HG02623 (cell line): ENCODE results near the gene NF1.
A peak's percentile ranks its signal among the peaks of the same experiment; 100 is the strongest.
"Not testable (repeated sequence)": the region's sequence is repeated elsewhere in the genome, so short reads cannot be mapped to it uniquely, and the experiment has no call there.

Experiments
- ATAC-seq: cut with Tn5 transposase; IDR thresholded peaks from one replicate; pipeline ENCODE4 v1.9.1; 2021; ENCODE audit warnings: moderate library complexity; ENCODE audit not compliant: unreplicated experiment

Gene NF1

DNA sequence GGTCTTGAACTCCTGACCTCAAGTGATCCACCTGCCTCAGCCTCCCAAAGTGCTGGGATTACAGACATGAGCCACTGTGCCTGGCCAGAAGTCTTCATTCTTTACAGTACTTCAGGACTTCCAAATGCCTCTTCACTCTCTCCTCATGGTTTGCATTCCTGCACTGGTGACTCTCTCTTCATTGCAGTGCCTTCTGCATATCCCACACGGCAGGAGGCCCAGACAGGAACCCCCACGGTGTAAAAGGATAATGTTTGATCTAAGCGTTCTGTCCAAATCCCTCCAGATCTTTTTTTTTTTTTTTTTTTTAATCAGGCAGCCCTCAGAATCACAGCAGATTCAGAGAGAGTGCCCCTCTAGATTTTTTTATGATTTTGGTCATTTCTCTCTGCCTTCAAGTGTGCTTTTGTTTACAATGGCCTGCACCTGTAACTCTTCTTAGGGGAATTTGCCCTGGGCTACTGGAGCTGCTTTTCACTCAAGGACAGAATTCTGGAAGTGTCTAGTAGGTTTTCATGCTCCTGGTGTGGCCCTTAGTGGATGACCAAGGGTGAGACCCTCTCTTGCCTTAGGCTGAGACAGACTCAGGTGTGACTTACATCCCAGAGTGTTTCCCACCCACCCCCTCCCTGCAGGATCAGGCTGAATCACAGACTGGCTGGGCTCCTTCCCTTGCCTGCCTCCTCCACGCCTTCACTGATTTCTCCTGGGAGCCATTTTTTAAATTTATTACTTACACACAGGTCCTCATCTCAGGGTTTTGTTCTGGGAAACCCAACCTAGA lies 19.8 kb upstream of the NF1 start:
- ATAC-seq: no peak

DNA sequence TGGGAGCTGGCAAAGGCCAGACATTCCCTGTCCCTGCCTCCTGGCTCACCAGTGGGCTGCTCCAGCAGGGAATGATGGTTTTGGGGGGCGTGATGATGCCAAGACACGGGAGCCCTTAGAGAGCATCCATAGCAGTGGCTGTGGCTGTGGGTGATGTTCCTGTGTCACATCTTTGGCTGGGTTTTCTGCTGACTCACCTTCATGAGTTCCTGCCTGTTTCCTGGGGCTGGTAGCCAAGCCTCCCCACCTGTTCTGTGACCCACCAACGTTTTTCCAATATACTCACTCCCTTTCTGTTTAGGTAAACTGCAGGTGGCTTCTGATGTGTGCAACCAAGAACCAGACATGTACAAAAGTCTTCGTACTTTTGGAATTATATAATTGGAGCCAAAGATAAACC lies 16.5 kb upstream of the NF1 start:
- ATAC-seq: no peak

DNA sequence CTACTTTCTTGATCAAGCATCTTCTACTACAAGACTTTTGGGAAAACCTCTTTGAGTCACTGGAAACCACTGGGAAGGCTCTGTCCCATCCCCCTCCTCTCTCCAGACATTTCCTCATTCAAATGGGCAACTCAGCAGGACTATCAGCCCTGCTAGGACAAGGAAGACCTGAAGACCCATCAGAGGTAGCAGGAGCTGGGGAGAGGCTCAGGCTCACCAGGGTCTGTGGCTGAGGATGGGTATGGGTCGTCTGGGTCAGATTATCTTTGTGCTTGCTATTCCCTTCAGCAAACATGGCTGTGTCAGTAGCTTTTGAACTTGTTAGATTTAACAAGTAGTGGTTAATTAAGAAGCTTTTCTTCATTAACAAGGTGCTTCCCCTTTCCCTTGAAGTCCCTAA lies 15.0 kb upstream of the NF1 start:
- ATAC-seq: no peak

GRCh38 chr17:31085563-31085962 lies 9.2 kb upstream of the NF1 start:
- no peak for ATAC-seq

DNA sequence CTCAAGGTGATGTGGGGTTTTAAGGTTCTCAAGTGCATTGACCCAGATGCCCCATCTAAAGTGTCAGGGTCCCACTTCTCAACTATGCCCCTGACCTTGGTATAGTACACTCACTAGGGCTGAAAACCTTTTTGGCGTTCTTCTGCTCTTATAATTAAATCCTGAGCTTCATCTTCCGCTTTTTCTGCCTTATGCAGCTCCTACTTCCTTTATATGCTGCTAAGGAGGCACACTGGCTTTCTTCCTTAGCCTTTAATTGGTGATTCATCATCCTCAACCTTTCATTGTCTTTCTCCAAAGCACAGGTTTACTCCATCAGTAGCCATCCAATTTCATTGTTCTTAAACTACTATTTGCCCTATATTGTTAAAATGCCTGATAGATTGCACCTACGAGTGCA lies 5.3 kb upstream of the NF1 start:
- ATAC-seq: no peak

GRCh38 chr17:31090650-31091049 lies 4.1 kb upstream of the NF1 start:
- ATAC-seq: not testable (repeated sequence)

GRCh38 chr17:31092475-31093064 lies 2.2 kb upstream of the NF1 start:
- ATAC-seq: no peak

GRCh38 chr17:31093866-31094599 lies 744 bp upstream of the NF1 start:
- no peak for ATAC-seq

DNA sequence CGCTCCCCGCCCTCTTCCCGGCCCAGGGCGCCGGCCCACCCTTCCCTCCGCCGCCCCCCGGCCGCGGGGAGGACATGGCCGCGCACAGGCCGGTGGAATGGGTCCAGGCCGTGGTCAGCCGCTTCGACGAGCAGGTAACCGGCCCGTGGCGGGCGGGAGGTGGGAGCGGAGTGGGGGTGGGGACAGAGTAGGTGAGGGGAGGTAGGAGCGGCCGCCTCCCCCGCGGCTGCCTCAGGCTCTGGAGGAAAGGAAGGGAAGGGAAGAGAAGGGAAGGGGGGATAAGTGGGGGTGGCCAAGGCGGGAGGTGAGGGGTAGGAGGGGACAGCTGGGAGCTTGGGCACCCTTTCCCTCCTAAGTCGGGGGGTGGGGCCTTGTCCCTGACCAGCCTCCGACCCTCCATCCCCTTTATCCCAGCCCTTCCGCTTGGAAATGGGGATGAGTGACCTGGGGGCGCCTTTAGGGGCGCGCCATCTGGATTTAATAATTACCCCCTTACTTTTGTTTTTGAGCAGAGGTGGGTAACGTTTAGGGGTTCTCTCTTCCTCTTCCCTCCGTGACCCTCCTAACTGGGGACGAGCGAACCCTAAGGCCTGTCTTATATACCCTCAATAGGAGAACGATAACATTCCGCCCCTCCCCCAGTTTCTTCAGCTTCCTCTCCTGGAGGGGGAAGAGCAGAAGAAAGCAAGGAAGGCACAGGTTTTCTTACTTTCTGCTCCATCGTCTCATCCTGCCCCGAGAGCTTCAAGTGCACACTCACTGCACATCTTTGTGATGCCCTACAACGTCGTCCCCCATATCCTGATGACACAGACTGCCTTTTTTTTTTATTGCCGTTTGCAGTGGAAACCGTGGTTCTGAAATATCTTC lies 694 bp downstream of the NF1 start:
- ATAC-seq: peak; percentile 19

- ATAC-seq: no peak
Measured at GRCh38 chr17:31096106-31096436, 1.3 kb downstream of the NF1 start.

- ATAC-seq: no peak
Measured at GRCh38 chr17:31099016-31099415, 4.2 kb downstream of the NF1 start.

DNA sequence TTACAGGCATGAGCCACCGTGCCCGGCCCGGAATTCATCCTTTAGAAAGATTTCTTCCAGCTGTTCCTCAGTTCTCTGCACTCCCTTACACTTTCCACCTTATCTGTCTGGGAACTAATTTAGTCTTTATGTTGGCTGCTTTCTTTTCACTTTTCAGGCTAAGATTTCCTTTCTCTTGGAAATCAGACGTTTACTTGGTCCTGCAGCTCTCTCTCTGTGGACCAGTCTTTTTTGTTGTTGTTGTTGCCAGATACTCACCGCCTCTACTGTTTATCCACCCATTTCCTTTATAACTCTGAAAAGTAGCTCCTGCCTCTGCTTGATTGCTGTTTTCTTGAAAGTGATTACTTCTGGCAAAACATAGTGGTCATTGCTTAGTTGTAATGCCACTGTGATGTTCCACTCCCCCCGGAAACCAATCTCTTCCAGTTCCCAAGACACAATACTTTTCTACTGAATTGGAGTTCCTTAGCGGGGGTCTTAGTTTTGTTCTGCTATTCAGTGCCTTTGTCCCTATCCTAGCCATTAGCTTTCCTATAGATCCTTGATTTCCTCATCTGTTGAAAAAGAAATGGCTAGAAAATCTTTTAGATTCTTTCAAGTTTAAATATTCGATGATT lies 6.2 kb downstream of the NF1 start:
- no peak for ATAC-seq

DNA sequence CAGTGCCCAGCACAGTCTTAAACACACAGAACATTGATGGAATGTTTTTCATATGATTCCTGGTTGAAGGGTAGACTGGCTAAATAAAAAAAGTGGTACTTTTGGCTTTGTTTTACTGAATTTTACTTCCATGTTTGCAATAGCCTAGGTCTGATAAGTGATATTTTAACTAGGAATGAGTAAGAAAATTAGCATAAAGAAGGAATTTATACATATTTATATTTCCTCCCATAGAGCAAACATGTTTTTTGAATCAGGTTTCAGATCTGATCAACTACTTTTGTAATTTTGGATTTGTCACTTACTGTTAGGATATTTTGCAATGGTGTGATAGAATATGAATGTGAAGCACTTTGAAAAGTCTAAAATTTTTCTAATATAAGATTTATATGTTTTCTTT lies 7.2 kb downstream of the NF1 start:
- no peak for ATAC-seq

- ATAC-seq: no peak
Measured at GRCh38 chr17:31105991-31106390, 11.2 kb downstream of the NF1 start.

- ATAC-seq: no peak
Measured at GRCh38 chr17:31111183-31111582, 16.4 kb downstream of the NF1 start.

GRCh38 chr17:31112001-31112661 lies 17.4 kb downstream of the NF1 start:
- ATAC-seq: no peak

- ATAC-seq: not testable (repeated sequence)
Measured at GRCh38 chr17:31113368-31113767, 18.6 kb downstream of the NF1 start.

GRCh38 chr17:31113939-31114338 lies 19.2 kb downstream of the NF1 start:
- no peak for ATAC-seq

DNA sequence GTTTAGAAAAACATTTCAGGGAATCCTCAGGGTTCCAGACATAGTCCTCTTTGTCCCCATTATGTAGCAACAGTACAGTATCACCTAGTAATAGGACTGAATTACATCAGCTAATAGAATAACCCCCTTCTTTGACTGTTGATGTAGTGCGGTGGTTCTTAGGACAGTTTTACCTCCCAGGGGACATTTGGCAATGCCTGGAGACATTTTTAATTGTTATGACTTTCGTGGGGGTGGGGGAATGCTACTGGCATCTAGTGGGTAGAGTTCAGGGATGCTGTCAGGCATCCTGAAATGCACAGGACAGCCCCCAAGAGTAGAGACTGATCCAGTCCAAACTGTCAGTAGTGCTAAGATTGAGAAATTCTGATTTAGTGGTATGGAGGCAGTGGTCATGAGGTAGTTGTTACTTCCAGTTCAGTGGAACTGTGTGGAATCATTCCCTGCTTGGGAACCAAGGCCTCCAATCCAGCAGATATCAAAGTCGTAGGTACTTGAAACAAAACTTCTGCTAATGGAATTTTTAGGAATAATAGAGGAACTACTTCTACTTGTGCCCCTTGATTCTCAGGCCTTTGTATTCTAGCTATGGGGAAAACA lies 20.3 kb downstream of the NF1 start:
- ATAC-seq: no peak

- no peak for ATAC-seq
Measured at GRCh38 chr17:31116167-31116566, 21.4 kb downstream of the NF1 start.
